WERI-Rb-1 (cell line): ENCODE data around the gene CMTM7.

Source experiments
- DNase-seq: peaks from one replicate; pipeline ENCODE4 v3.0.0-alpha.2; 2020
- H3K27ac ChIP-seq: fragments of 250-450 bp; sonication (Bioruptor Pico); 2 replicates; pipeline ENCODE4 v1.5.1; 2020; ENCODE audit warnings: mild to moderate bottlenecking, moderate library complexity
- H3K27me3 ChIP-seq: fragments of 250-450 bp; sonication (Bioruptor Pico); 2 replicates; pipeline ENCODE4 v1.5.1; 2021; ENCODE audit warnings: mild to moderate bottlenecking, low read depth, moderate library complexity; ENCODE audit not compliant: insufficient read depth, severe bottlenecking
- H3K36me3 ChIP-seq: fragments of 250-450 bp; sonication (Bioruptor Pico); 2 replicates; pipeline ENCODE4 v1.5.1; 2020; ENCODE audit warnings: mild to moderate bottlenecking, moderate library complexity
- H3K4me3 ChIP-seq: 2 replicates; pipeline ENCODE4 v1.5.1; 2011; ENCODE audit warnings: low read depth, mild to moderate bottlenecking, control low read depth, low read length
- H3K9me3 ChIP-seq: fragments of 250-450 bp; sonication (Bioruptor Pico); 2 replicates; pipeline ENCODE4 v1.5.1; 2021; ENCODE audit warnings: mild to moderate bottlenecking, moderate library complexity; ENCODE audit not compliant: severe bottlenecking
- CTCF ChIP-seq: IDR thresholded peaks from 2 replicates; pipeline ENCODE4 v1.5.1; 2011; ENCODE audit warnings: low read depth, mild to moderate bottlenecking, control low read depth, inconsistent platforms, low read length

The CMTM7 gene

GRCh38 chr3:32411442-32411841 lies 19.8 kb downstream of the CMTM7 start:
- H3K36me3 ChIP-seq, result no peaks in the 10 kb centered on the region
- no peaks in the 10 kb centered on the region for H3K27me3 ChIP-seq
- DNase-seq, result no peak
- no peak overlapping the region for H3K4me3 ChIP-seq
- TF ChIP-seq CTCF, result no peak
- no peaks in the 10 kb centered on the region for H3K9me3 ChIP-seq
- H3K27ac ChIP-seq, result no peak overlapping the region

- Histone ChIP-seq H3K36me3 (no peaks in the 10 kb centered on the region), H3K4me3 (no peak overlapping the region), H3K27ac (no peak overlapping the region), H3K27me3 (no peaks in the 10 kb centered on the region), H3K9me3 (no peaks in the 10 kb centered on the region)
- DNase-seq, result no peak
- TF ChIP-seq CTCF, result no peak
These were observed 21.2 kb downstream of the CMTM7 start for GRCh38 chr3:32412887-32413286.

GRCh38 chr3:32413845-32414521 lies 22.3 kb downstream of the CMTM7 start:
- no peaks in the 10 kb centered on the region for H3K9me3 ChIP-seq
- peak overlapping the region; percentile 70 for H3K27ac ChIP-seq
- TF ChIP-seq CTCF, result no peak
- DNase-seq, result peak; percentile 36
- H3K36me3 ChIP-seq, result no peaks in the 10 kb centered on the region
- no peaks in the 10 kb centered on the region for H3K27me3 ChIP-seq
- no peak overlapping the region for H3K4me3 ChIP-seq

- H3K4me3 ChIP-seq, result no peak overlapping the region
These were observed 23.0 kb downstream of the CMTM7 start for GRCh38 chr3:32414522-32415202.

GRCh38 chr3:32419742-32420125 lies 28.1 kb downstream of the CMTM7 start:
- peaks cover 7% of the 10 kb centered on the region for H3K9me3 ChIP-seq
- H3K27me3 ChIP-seq, result no peaks in the 10 kb centered on the region
- no peaks in the 10 kb centered on the region for H3K36me3 ChIP-seq
- DNase-seq, result no peak
- no peak for TF ChIP-seq CTCF
- no peak overlapping the region for H3K27ac ChIP-seq
- H3K4me3 ChIP-seq, result no peak overlapping the region

More at GRCh38 chr3:32414522-32415202, 23.0 kb downstream of the CMTM7 start:
- TF ChIP-seq CTCF, result no peak
- H3K27ac ChIP-seq, result peak overlapping the region; percentile 70
- no peaks in the 10 kb centered on the region for H3K27me3 ChIP-seq
- no peak for DNase-seq
- H3K36me3 ChIP-seq, result no peaks in the 10 kb centered on the region
- peaks cover 2% of the 10 kb centered on the region for H3K9me3 ChIP-seq
